ENCODE results near the gene TAS2R10. TPM values are rescaled to one million over a fixed set of nuclear protein-coding genes. Genes with fewer than 3 reads are reported as not detected.

The TAS2R10 gene
- total and polyA plus RNA-seq, 2 of the 8 experiments (the other 6 are each of a cell fraction or from before 2014, with no cell fraction given), result 0.08 TPM; not detected in 1

GRCh38 chr12:10794222-10794621 lies 31.9 kb downstream of the TAS2R10 start:
- Histone ChIP-seq H2BK5ac (ENCODE audit: low read depth, low read length) (no peak overlapping the region), H3K56ac (replicated peaks; ENCODE audit: insufficient read length, low read depth, low read length) (no peak overlapping the region), H3K27ac (ENCODE audit: low read depth, low read length) (no peak overlapping the region), H2BK120ac (replicated peaks; ENCODE audit: low read depth, low read length) (no peak overlapping the region), H3K4ac (replicated peaks; ENCODE audit: insufficient read length, low read depth, low read length) (no peak overlapping the region), H3K27me3 (replicated peaks in 1 of 4; ENCODE audit: control insufficient read depth in 3 of 4, extremely low read depth in 1 of 4, insufficient read depth in 3 of 4, low read length in 3 of 4) (no peaks in the 10 kb centered on the region), H3K18ac (ENCODE audit: extremely low read depth, low read length) (no peak overlapping the region), H2BK12ac (ENCODE audit: low read depth, low read length) (no peak overlapping the region), H4K91ac (replicated peaks; ENCODE audit: insufficient read length, low read length) (no peak overlapping the region), H3K4me3 (ENCODE audit: extremely low read depth in 1 of 4, insufficient read depth in 2 of 4, low read depth in 3 of 4, low read length in 4 of 4) (no peak overlapping the region), H2AFZ (ENCODE audit: low read length) (no peak overlapping the region), H3K14ac (ENCODE audit: insufficient read length) (no peak overlapping the region), H3K9ac (replicated peaks in 1 of 4; ENCODE audit: extremely low read depth in 1 of 4, low read depth in 3 of 4, low read length in 3 of 4) (no peak overlapping the region), H3K79me1 (ENCODE audit: low read depth, low read length) (no peaks in the 10 kb centered on the region), H2BK15ac (ENCODE audit: low read length) (no peak overlapping the region), H3K23me2 (ENCODE audit: low read depth, low read length) (no peaks in the 10 kb centered on the region), H4K8ac (ENCODE audit: extremely low read depth, insufficient read depth, low read length) (no peak overlapping the region), H3K23ac (ENCODE audit: insufficient read length) (no peak overlapping the region), H3K36me3 (ENCODE audit: control insufficient read depth in 2 of 4, insufficient read depth in 4 of 4, low read length in 3 of 4) (no peaks in the 10 kb centered on the region), H2BK20ac (ENCODE audit: low read length) (no peak overlapping the region), H3K4me1 (replicated peaks in 1 of 4; ENCODE audit: control insufficient read depth in 3 of 4, insufficient read depth in 4 of 4, low read length in 3 of 4) (no peaks in the 10 kb centered on the region), H2AK5ac (ENCODE audit: low read depth, low read length) (no peak overlapping the region), H3K79me2 (ENCODE audit: control insufficient read depth in 1 of 2, insufficient read depth in 2 of 2, low read length in 2 of 2) (no peaks in the 10 kb centered on the region), H3K4me2 (ENCODE audit: insufficient read depth in 1 of 2, low read depth in 2 of 2, low read length in 2 of 2) (no peak overlapping the region), H4K20me1 (replicated peaks in 1 of 2; ENCODE audit: control insufficient read depth in 1 of 2, insufficient read depth in 2 of 2, low read length in 2 of 2) (no peaks in the 10 kb centered on the region), H4K5ac (ENCODE audit: insufficient read length, low read depth, low read length) (no peak overlapping the region), H3K9me3 (ENCODE audit: insufficient read depth in 2 of 2, low read depth in 1 of 2, low read length in 1 of 2) (no peaks in the 10 kb centered on the region; a peak in 1 of 4 replicates)
- CTCF ChIA-PET (ENCODE audit: partially characterized antibody), result no interaction called here
- no peak for DNase-seq (ENCODE audit: low read depth in 1 of 2, low spot score in 2 of 2)
- FAIRE-seq, result no peak
- TF ChIP-seq CBX8 (IDR thresholded peaks at IDR 0.05; ENCODE audit: borderline replicate concordance, low read depth, low read length) (no peak), CHD1 (IDR thresholded peaks at IDR 0.05; ENCODE audit: low read depth, low read length) (no peak), HDAC6 (IDR thresholded peaks at IDR 0.05; ENCODE audit: low read depth, low read length) (no peak), NANOG (IDR thresholded peaks at IDR 0.05; ENCODE audit: insufficient read depth, low read depth, low read length, poor library complexity, severe bottlenecking) (no peak), POU5F1 (IDR thresholded peaks at IDR 0.05; ENCODE audit: low read depth, low read length) (no peak), POLR2A (IDR thresholded peaks at IDR 0.05; ENCODE audit: control extremely low read depth in 1 of 2, low read depth in 2 of 2, low read length in 2 of 2) (no peak), CTBP2 (IDR thresholded peaks at IDR 0.05; ENCODE audit: borderline replicate concordance, insufficient read depth, insufficient read length, low read length) (no peak), RBBP5 (IDR thresholded peaks at IDR 0.05; ENCODE audit: borderline replicate concordance, low read depth, low read length) (no peak)
- WGBS, 2 experiments (ENCODE audit: extremely low coverage in 1 of 2, insufficient coverage in 1 of 2, insufficient read length in 1 of 2, insufficient replicate concordance in 2 of 2, low coverage in 1 of 2, low lambda C conversion rate in 2 of 2, missing lambda C conversion rate in 1 of 2), result 87% methylated on average over 2 of the region's 2 CpGs; no CpG with 5 or more reads in 1 of the 2 experiments
- POLR2A ChIA-PET (ENCODE audit: partially characterized antibody), result no interaction called here

All from H1 (cell line).